ENCODE measurements around the gene MFNG.

Gene MFNG

GRCh38 chr22:37445501-37445900 lies 40.7 kb downstream of the MFNG start:
- DNase-seq (ENCODE audit: low read depth), result no peak

- no peak for DNase-seq (ENCODE audit: low read depth)
Measured at GRCh38 chr22:37443977-37444376, 42.2 kb downstream of the MFNG start.

- no peak for DNase-seq (ENCODE audit: low read depth)
Measured at GRCh38 chr22:37443086-37443485, 43.1 kb downstream of the MFNG start.

GRCh38 chr22:37442537-37442936 lies 43.6 kb downstream of the MFNG start:
- DNase-seq (ENCODE audit: low read depth), result no peak

- DNase-seq (ENCODE audit: low read depth), result no peak
Measured at GRCh38 chr22:37442135-37442534, 44.0 kb downstream of the MFNG start.

GRCh38 chr22:37440875-37441274 lies 45.3 kb downstream of the MFNG start:
- DNase-seq (ENCODE audit: low read depth), result no peak

GRCh38 chr22:37439347-37439746 lies 46.8 kb downstream of the MFNG start:
- DNase-seq (ENCODE audit: low read depth), result no peak

GRCh38 chr22:37435970-37436603 lies 50.1 kb downstream of the MFNG start:
- DNase-seq (ENCODE audit: low read depth), result no peak

GRCh38 chr22:37433786-37434185 lies 52.4 kb downstream of the MFNG start:
- DNase-seq (ENCODE audit: low read depth), result no peak

GRCh38 chr22:37432708-37433054 lies 53.5 kb downstream of the MFNG start:
- DNase-seq (ENCODE audit: low read depth), result no peak

- DNase-seq (ENCODE audit: low read depth), result peak; percentile 20
Measured at GRCh38 chr22:37431801-37432707, 54.1 kb downstream of the MFNG start.

GRCh38 chr22:37431366-37431765 lies 54.8 kb downstream of the MFNG start:
- no peak for DNase-seq (ENCODE audit: low read depth)

- DNase-seq (ENCODE audit: low read depth), result no peak
Measured at GRCh38 chr22:37430941-37431340, 55.2 kb downstream of the MFNG start.

- peak; percentile 34 for DNase-seq (ENCODE audit: low read depth)
Measured at GRCh38 chr22:37428649-37429586, 57.3 kb downstream of the MFNG start.

GRCh38 chr22:37427711-37428635 lies 58.2 kb downstream of the MFNG start:
- no peak for DNase-seq (ENCODE audit: low read depth)

- DNase-seq (ENCODE audit: low read depth), result no peak
Measured at GRCh38 chr22:37427135-37427710, 59.0 kb downstream of the MFNG start, which contains the start of gene ELFN2. TSS of gene ELFN2 (minus strand) at chr22:37427479. CDS start at chr22:37375534, 51,945 bp downstream.

GRCh38 chr22:37426706-37427134 lies 59.5 kb downstream of the MFNG start:
- no peak for DNase-seq (ENCODE audit: low read depth)

GRCh38 chr22:37425800-37426705 lies 60.1 kb downstream of the MFNG start:
- DNase-seq (ENCODE audit: low read depth), result no peak

- DNase-seq (ENCODE audit: low read depth), result no peak
Measured at GRCh38 chr22:37425369-37425768, 60.8 kb downstream of the MFNG start.

GRCh38 chr22:37423283-37423682 lies 62.9 kb downstream of the MFNG start:
- DNase-seq (ENCODE audit: low read depth), result no peak
